ENCODE measurements around the gene ETV6.

ETV6 gene

DNA sequence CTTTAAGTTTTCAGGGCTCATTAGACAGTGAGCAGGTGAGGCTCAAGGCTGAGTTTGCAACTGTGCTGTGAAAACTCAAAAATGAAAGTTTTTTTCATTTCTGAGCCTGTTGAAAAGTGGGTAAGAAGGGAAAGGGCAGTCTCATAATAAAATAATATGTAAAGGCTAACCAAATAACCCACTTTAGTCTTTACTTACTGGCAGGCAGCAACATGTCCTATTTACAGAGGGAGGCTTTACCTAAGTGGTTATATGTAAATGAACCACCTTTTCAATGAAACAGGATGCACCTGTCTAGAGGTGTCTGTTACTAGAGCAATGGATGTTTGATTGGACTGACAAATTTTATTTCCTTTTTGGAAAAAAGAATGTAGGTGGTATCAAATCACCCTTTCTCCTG is 158.0 kb downstream of the ETV6 start:
- no peak overlapping the region for H3K9ac ChIP-seq (ENCODE audit: insufficient read length, low read depth)
- no peaks in the 10 kb centered on the region for H3K27me3 ChIP-seq (ENCODE audit: insufficient read depth, insufficient read length)
- H3K4me3 ChIP-seq (ENCODE audit: insufficient read length, low read depth): no peak overlapping the region
- no peaks in the 10 kb centered on the region for H3K9me3 ChIP-seq (ENCODE audit: insufficient read depth, low read length)
- peaks cover 7% of the 10 kb centered on the region for H3K4me1 ChIP-seq (ENCODE audit: insufficient read depth, insufficient read length)
- no peaks in the 10 kb centered on the region for H3K36me3 ChIP-seq (ENCODE audit: insufficient read depth, insufficient read length, low read length)
- no peak for DNase-seq (ENCODE audit: low read depth, low spot score)
- TF ChIP-seq ZNF274 (IDR thresholded peaks at IDR 0.05; ENCODE audit: low read depth, low read length) (no peak), SUZ12 (IDR thresholded peaks at IDR 0.05; ENCODE audit: extremely low read depth, insufficient read depth, insufficient read length) (no peak), YY1 (IDR thresholded peaks at IDR 0.05; ENCODE audit: insufficient read depth, insufficient read length) (no peak)

DNA sequence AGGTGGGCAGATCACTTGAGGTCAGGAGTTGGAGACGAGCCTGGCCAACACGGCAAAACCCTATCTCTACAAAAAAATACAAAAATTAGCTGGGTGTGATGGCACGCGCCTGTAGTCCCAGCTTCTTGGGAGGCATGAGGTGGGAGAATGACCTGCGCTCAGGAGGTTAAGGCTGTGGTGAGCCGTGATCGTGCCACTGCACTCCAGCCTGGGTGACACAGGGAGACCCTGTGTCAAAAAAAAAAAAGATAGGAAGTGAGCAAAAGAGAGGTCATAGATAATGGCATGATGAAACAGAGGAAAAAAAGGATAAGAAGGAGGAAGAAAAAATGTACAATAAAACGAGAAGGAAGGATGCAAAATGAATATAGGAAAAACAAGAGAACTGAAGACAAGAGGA is 159.5 kb downstream of the ETV6 start:
- Histone ChIP-seq H3K27me3 (ENCODE audit: insufficient read depth, insufficient read length) (no peaks in the 10 kb centered on the region), H3K4me3 (ENCODE audit: insufficient read length, low read depth) (no peak overlapping the region), H3K9me3 (ENCODE audit: insufficient read depth, low read length) (no peaks in the 10 kb centered on the region), H3K4me1 (ENCODE audit: insufficient read depth, insufficient read length) (peaks cover 9% of the 10 kb centered on the region), H3K36me3 (ENCODE audit: insufficient read depth, insufficient read length, low read length) (no peaks in the 10 kb centered on the region), H3K9ac (ENCODE audit: insufficient read length, low read depth) (no peak overlapping the region)
- no peak for DNase-seq (ENCODE audit: low read depth, low spot score)
- TF ChIP-seq SUZ12 (IDR thresholded peaks at IDR 0.05; ENCODE audit: extremely low read depth, insufficient read depth, insufficient read length) (no peak), YY1 (IDR thresholded peaks at IDR 0.05; ENCODE audit: insufficient read depth, insufficient read length) (no peak), ZNF274 (IDR thresholded peaks at IDR 0.05; ENCODE audit: low read depth, low read length) (no peak)

DNA sequence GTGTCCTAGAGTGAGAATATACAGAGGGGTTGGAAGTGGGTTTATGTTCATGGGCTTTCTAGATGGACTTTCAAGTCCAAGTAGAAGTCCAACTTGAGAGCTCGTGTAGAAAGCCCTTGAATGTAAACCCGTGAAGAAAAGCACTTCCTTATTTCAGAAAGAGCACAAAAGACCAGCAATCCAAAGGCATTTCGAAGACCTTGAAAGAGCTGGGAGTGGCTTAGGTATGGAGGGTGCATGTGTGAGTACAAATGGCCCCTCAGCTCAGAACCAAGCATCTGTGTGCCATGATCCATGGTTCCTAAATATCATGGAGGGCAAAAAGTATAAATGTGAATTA is 160.7 kb downstream of the ETV6 start:
- Histone ChIP-seq H3K9me3 (ENCODE audit: insufficient read depth, low read length) (no peaks in the 10 kb centered on the region), H3K27me3 (ENCODE audit: insufficient read depth, insufficient read length) (no peaks in the 10 kb centered on the region), H3K4me1 (ENCODE audit: insufficient read depth, insufficient read length) (peaks cover 12% of the 10 kb centered on the region), H3K4me3 (ENCODE audit: insufficient read length, low read depth) (no peak overlapping the region), H3K9ac (ENCODE audit: insufficient read length, low read depth) (no peak overlapping the region), H3K36me3 (ENCODE audit: insufficient read depth, insufficient read length, low read length) (no peaks in the 10 kb centered on the region)
- no peak for DNase-seq (ENCODE audit: low read depth, low spot score)
- TF ChIP-seq YY1 (IDR thresholded peaks at IDR 0.05; ENCODE audit: insufficient read depth, insufficient read length) (no peak), SUZ12 (IDR thresholded peaks at IDR 0.05; ENCODE audit: extremely low read depth, insufficient read depth, insufficient read length) (no peak), ZNF274 (IDR thresholded peaks at IDR 0.05; ENCODE audit: low read depth, low read length) (no peak)

DNA sequence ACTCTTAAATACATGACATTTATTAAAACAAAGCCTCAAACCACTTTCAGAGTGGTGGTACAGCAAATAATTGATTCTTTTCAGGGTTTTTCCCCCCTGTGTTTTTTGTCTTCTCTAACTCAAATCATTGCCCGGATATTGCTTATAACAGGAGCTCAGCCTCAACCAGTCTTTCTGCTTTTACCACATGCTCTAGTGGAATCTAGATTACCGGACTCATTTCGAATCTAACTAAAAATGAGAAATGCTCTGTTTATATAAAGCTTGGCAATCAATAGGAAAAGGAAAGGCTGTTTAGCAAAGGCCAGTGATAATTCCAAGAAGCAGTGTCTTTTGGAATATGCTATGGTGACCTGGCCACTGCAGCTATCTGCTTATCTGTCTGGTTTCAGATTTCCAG is 161.5 kb downstream of the ETV6 start:
- Histone ChIP-seq H3K27me3 (ENCODE audit: insufficient read depth, insufficient read length) (no peaks in the 10 kb centered on the region), H3K9ac (ENCODE audit: insufficient read length, low read depth) (no peak overlapping the region), H3K4me1 (ENCODE audit: insufficient read depth, insufficient read length) (peaks cover 12% of the 10 kb centered on the region), H3K9me3 (ENCODE audit: insufficient read depth, low read length) (no peaks in the 10 kb centered on the region), H3K4me3 (ENCODE audit: insufficient read length, low read depth) (no peak overlapping the region), H3K36me3 (ENCODE audit: insufficient read depth, insufficient read length, low read length) (no peaks in the 10 kb centered on the region)
- DNase-seq (ENCODE audit: low read depth, low spot score): no peak
- TF ChIP-seq YY1 (IDR thresholded peaks at IDR 0.05; ENCODE audit: insufficient read depth, insufficient read length) (no peak), SUZ12 (IDR thresholded peaks at IDR 0.05; ENCODE audit: extremely low read depth, insufficient read depth, insufficient read length) (no peak), ZNF274 (IDR thresholded peaks at IDR 0.05; ENCODE audit: low read depth, low read length) (no peak)

DNA sequence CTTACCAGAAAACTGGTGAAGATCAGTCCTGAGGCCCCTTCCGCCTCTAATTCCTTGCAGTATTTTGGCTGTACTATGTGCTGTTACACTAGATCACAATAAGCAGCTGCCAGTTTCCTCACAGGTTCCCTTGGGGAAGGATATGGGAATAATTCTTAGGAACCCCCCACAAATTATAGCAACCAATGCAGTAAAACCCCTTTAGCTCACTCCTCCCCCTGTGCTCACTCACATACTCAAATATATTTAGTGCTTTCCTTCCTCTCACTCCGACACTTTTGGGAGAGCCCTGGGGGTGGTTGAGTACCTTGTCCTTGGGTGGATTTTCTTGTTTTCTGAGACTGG is 162.7 kb downstream of the ETV6 start:
- no peaks in the 10 kb centered on the region for H3K9me3 ChIP-seq (ENCODE audit: insufficient read depth, low read length)
- no peak overlapping the region for H3K4me3 ChIP-seq (ENCODE audit: insufficient read length, low read depth)
- peak overlapping the region; percentile 80 for H3K9ac ChIP-seq (ENCODE audit: insufficient read length, low read depth)
- DNase-seq (ENCODE audit: low read depth, low spot score): no peak
- no peak for TF ChIP-seq SUZ12 (IDR thresholded peaks at IDR 0.05; ENCODE audit: extremely low read depth, insufficient read depth, insufficient read length)
- TF ChIP-seq ZNF274 (IDR thresholded peaks at IDR 0.05; ENCODE audit: low read depth, low read length): no peak
- no peak for TF ChIP-seq YY1 (IDR thresholded peaks at IDR 0.05; ENCODE audit: insufficient read depth, insufficient read length)
- H3K36me3 ChIP-seq (ENCODE audit: insufficient read depth, insufficient read length, low read length): no peaks in the 10 kb centered on the region
- H3K27me3 ChIP-seq (ENCODE audit: insufficient read depth, insufficient read length): no peaks in the 10 kb centered on the region
- peaks cover 12% of the 10 kb centered on the region for H3K4me1 ChIP-seq (ENCODE audit: insufficient read depth, insufficient read length)

DNA sequence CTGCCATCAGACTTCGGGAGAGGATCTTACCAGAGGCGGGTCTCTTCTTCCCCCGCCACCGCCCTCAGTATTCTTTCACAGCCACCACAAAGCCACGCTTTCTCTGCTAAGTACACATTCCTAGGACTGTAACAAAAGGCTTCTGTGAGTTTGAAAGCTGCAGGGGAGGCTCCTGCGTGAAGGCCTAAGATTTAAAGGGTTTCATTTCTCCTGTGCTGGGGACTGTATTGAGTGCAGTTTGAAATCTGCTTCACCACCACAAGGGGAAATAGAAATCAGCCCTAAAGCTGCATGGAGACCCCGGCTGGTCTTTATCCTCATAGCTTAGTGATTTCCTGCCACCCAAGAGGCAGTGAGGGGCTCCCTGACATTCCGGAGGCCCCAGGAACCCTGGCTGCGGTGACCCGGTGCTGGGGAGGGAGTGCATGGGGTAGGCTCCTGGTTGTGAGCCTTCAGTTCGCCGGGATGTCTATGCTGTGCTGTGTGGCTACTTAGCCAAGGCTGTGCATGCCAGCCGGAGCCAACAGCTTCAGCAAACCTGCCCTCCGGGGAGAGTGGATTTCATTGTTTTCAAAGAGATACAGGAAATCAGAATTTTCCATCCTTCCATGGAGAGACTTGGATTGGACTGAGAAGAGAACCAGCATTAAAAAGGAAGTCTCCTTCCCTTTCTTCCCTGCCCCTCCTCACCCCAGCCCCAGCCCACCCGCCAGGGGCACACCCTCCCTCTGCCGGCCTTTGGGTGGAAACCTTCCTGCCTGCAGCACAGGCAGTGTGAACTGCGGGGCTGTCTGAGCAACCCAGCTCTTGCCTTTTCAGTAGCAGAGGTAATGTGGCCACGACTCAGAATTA is 163.3 kb downstream of the ETV6 start:
- TF ChIP-seq YY1 (IDR thresholded peaks at IDR 0.05; ENCODE audit: insufficient read depth, insufficient read length) (no peak), ZNF274 (IDR thresholded peaks at IDR 0.05; ENCODE audit: low read depth, low read length) (no peak), SUZ12 (IDR thresholded peaks at IDR 0.05; ENCODE audit: extremely low read depth, insufficient read depth, insufficient read length) (no peak)
- H3K4me3 ChIP-seq (ENCODE audit: insufficient read length, low read depth): peak overlapping the region; percentile 28
- no peaks in the 10 kb centered on the region for H3K36me3 ChIP-seq (ENCODE audit: insufficient read depth, insufficient read length, low read length)
- H3K4me1 ChIP-seq (ENCODE audit: insufficient read depth, insufficient read length): peaks cover 12% of the 10 kb centered on the region
- H3K27me3 ChIP-seq (ENCODE audit: insufficient read depth, insufficient read length): no peaks in the 10 kb centered on the region
- H3K9ac ChIP-seq (ENCODE audit: insufficient read length, low read depth): peak overlapping the region; percentile 80
- peak; percentile 73 for DNase-seq (ENCODE audit: low read depth, low spot score)
- no peaks in the 10 kb centered on the region for H3K9me3 ChIP-seq (ENCODE audit: insufficient read depth, low read length)

DNA sequence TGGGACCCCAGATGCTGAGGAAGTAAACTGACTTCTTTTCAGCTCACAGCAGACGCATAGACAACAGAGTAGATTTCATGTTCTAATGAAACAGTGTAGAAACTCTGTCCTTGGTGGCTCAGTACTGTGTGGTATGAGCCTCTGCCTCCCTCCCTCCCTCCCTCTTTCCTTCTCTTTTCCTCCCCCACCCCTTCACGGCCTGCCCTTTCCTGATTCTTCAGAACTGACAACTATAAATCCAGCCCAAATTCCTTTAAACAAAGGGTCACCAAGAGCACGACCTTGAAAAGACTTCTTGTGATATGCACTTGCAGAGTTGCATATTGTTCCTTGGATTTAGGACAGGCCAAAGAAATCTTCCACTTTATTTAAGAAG is 164.0 kb downstream of the ETV6 start:
- Histone ChIP-seq H3K4me1 (ENCODE audit: insufficient read depth, insufficient read length) (peaks cover 13% of the 10 kb centered on the region), H3K27me3 (ENCODE audit: insufficient read depth, insufficient read length) (no peaks in the 10 kb centered on the region), H3K4me3 (ENCODE audit: insufficient read length, low read depth) (peak overlapping the region; percentile 28), H3K9me3 (ENCODE audit: insufficient read depth, low read length) (no peaks in the 10 kb centered on the region), H3K36me3 (ENCODE audit: insufficient read depth, insufficient read length, low read length) (no peaks in the 10 kb centered on the region), H3K9ac (ENCODE audit: insufficient read length, low read depth) (peak overlapping the region; percentile 80)
- TF ChIP-seq ZNF274 (IDR thresholded peaks at IDR 0.05; ENCODE audit: low read depth, low read length) (no peak), SUZ12 (IDR thresholded peaks at IDR 0.05; ENCODE audit: extremely low read depth, insufficient read depth, insufficient read length) (no peak), YY1 (IDR thresholded peaks at IDR 0.05; ENCODE audit: insufficient read depth, insufficient read length) (no peak)
- DNase-seq (ENCODE audit: low read depth, low spot score): no peak
